ENCODE measurements around the gene CCR3.

Gene CCR3

GRCh38 chr3:46242120-46242519 is at the start of gene CCR3:
Gene CCR3, plus strand, starts transcription at chr3:46242460. Its CDS starts 22,699 bp downstream, at chr3:46265159.
- TF ChIP-seq CTCF (IDR thresholded peaks at IDR 0.05; ENCODE audit: insufficient read depth, low read length, poor library complexity, severe bottlenecking), result no peak
- H3K4me3 ChIP-seq (replicated peaks; ENCODE audit: low read depth, low read length), result no peak within 1 kb of the TSS
- peaks cover 2% of the 10 kb centered on the region for H3K27me3 ChIP-seq (replicated peaks; ENCODE audit: control insufficient read depth, insufficient read depth, low read length)
- no peak for DNase-seq (ENCODE audit: extremely low read depth, insufficient read length)
- no peaks in the 10 kb centered on the region for H3K36me3 ChIP-seq (ENCODE audit: control insufficient read depth, insufficient read depth, low read length)

DNA sequence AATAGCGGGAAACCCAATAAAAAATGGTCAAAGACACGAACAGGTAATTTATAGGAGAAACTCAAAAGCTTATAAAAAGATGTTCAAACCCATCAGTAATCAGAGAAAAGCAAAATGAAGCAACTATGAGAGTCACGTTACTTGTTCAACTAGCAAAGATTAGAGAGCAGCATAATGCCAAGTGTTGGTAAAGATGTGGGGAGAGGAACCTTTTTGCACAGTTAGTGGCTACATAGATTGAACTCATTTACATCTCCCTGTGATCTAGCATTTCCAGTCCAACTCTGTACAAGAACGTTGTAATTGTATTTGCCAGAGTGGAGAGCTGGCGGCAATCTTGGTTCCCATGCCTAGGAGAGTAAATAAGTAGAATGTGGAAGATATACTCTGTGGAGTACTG is 49.3 kb upstream of the CCR3 start:
- no peak for TF ChIP-seq CTCF (IDR thresholded peaks at IDR 0.05; ENCODE audit: insufficient read depth, low read length, poor library complexity, severe bottlenecking)
- no peaks in the 10 kb centered on the region for H3K27me3 ChIP-seq (replicated peaks; ENCODE audit: control insufficient read depth, insufficient read depth, low read length)
- DNase-seq (ENCODE audit: extremely low read depth, insufficient read length), result no peak
- no peak overlapping the region for H3K4me3 ChIP-seq (replicated peaks; ENCODE audit: low read depth, low read length)
- H3K36me3 ChIP-seq (ENCODE audit: control insufficient read depth, insufficient read depth, low read length), result no peaks in the 10 kb centered on the region

GRCh38 chr3:46193436-46193835 is 48.8 kb upstream of the CCR3 start:
- TF ChIP-seq CTCF (IDR thresholded peaks at IDR 0.05; ENCODE audit: insufficient read depth, low read length, poor library complexity, severe bottlenecking), result no peak
- no peak overlapping the region for H3K4me3 ChIP-seq (replicated peaks; ENCODE audit: low read depth, low read length)
- no peak for DNase-seq (ENCODE audit: extremely low read depth, insufficient read length)

DNA sequence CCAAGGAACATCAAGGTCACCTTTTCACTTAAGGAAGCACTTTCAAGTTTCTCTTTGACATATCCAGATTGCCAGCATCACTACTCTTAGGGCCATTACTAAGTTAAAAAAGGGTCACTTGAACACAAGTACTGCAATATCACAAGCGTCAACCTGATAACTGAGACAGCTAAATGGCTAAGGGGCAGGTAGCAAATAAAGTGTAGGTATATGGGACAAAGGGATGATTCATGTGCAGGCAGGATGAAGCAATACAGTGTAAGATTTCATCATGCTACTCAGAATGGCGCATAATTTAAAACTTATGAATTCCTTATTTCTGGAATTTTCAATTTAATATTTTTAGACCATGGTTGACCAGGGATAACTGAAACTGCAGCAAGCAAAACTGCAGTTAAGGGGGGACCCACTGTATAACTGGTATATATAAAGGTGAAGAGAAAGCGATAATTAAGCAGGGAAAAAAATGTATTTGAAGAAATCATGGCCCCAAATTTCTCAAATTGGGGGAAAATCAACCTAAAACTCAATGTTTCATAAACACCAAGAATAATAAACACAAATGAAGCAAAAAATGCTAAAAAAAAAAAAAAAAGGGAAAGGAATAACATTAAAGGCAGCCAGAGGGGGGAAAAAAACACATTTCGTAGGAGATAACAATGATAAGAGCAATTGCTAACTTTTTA is 47.2 kb upstream of the CCR3 start:
- H3K4me3 ChIP-seq (replicated peaks; ENCODE audit: low read depth, low read length), result no peak overlapping the region
- H3K36me3 ChIP-seq (ENCODE audit: control insufficient read depth, insufficient read depth, low read length), result no peaks in the 10 kb centered on the region
- DNase-seq (ENCODE audit: extremely low read depth, insufficient read length), result no peak
- TF ChIP-seq CTCF (IDR thresholded peaks at IDR 0.05; ENCODE audit: insufficient read depth, low read length, poor library complexity, severe bottlenecking), result no peak
- H3K27me3 ChIP-seq (replicated peaks; ENCODE audit: control insufficient read depth, insufficient read depth, low read length), result no peaks in the 10 kb centered on the region

More at GRCh38 chr3:46193436-46193835, 48.8 kb upstream of the CCR3 start:
- H3K27me3 ChIP-seq (replicated peaks; ENCODE audit: control insufficient read depth, insufficient read depth, low read length), result no peaks in the 10 kb centered on the region
- no peaks in the 10 kb centered on the region for H3K36me3 ChIP-seq (ENCODE audit: control insufficient read depth, insufficient read depth, low read length)

- no peak for DNase-seq (ENCODE audit: extremely low read depth, insufficient read length)
- H3K36me3 ChIP-seq (ENCODE audit: control insufficient read depth, insufficient read depth, low read length), result no peaks in the 10 kb centered on the region
- TF ChIP-seq CTCF (IDR thresholded peaks at IDR 0.05; ENCODE audit: insufficient read depth, low read length, poor library complexity, severe bottlenecking), result no peak
- H3K4me3 ChIP-seq (replicated peaks; ENCODE audit: low read depth, low read length), result no peak overlapping the region
- H3K27me3 ChIP-seq (replicated peaks; ENCODE audit: control insufficient read depth, insufficient read depth, low read length), result no peaks in the 10 kb centered on the region
Measured at GRCh38 chr3:46196261-46196957, 45.9 kb upstream of the CCR3 start.

Data from GM06990 (cell line).